Neutrophil (primary cell): ENCODE measurements around the gene CYSLTR2.
"Not testable (repeated sequence)": the region's sequence is repeated elsewhere in the genome, so short reads cannot be mapped to it uniquely, and the experiment has no call there.

ENCODE experiments used
- H3K27ac ChIP-seq: fragments of 200-600 bp; sonication (generic); 2 replicates; pipeline ENCODE4 v1.5.1; 2016; ENCODE audit warnings: mild to moderate bottlenecking, moderate library complexity
- H3K27me3 ChIP-seq: fragments of 200-600 bp; sonication (generic); 2 replicates; pipeline ENCODE4 v1.6.0; 2016; ENCODE audit warnings: mild to moderate bottlenecking
- H3K36me3 ChIP-seq: fragments of 200-600 bp; sonication (generic); 2 replicates; pipeline ENCODE4 v1.5.1; 2017
- H3K4me1 ChIP-seq, 2 experiments: fragments of 200-600 bp in 1 of 2; sonication (generic) in 1 of 2; 1 replicate in 1 of 2; 2 replicates in 1 of 2; pipeline versions ENCODE4 v1.5.1 to v1.6.1; 2013 to 2016; ENCODE audit warnings: low read depth in 1 of 2, low read length in 1 of 2, mild to moderate bottlenecking in 1 of 2, moderate library complexity in 1 of 2; ENCODE audit not compliant: control insufficient read depth in 1 of 2, insufficient read depth in 1 of 2
- H3K4me3 ChIP-seq, 2 experiments: fragments of 200-600 bp in 1 of 2; sonication (generic) in 1 of 2; 1 replicate in 1 of 2; 2 replicates in 1 of 2; pipeline ENCODE4 v1.5.1; 2013 to 2016; ENCODE audit warnings: low read depth in 1 of 2, low read length in 1 of 2, mild to moderate bottlenecking in 1 of 2, moderate library complexity in 1 of 2
- H3K9me3 ChIP-seq: fragments of 200-600 bp; sonication (generic); 2 replicates; pipeline ENCODE4 v1.5.1; 2016
- CTCF ChIP-seq: fragments of 200-600 bp; sonication (generic); IDR thresholded peaks from 2 replicates; pipeline ENCODE4 v1.5.1; 2016; ENCODE audit warnings: antibody characterized with exemption

CYSLTR2 gene

GRCh38 chr13:48661107-48661506 is 7.4 kb downstream of the CYSLTR2 start:
- peak overlapping the region; percentile 86 for H3K27ac ChIP-seq
- H3K4me3 ChIP-seq, result peak overlapping the region in 1 of 2 experiments; percentile 42
- H3K4me1 ChIP-seq, result peaks cover 30 to 36% of the 10 kb centered on the region in 2 experiments
- H3K9me3 ChIP-seq, result no peaks in the 10 kb centered on the region
- TF ChIP-seq CTCF, result no peak
- no peaks in the 10 kb centered on the region for H3K36me3 ChIP-seq
- no peaks in the 10 kb centered on the region for H3K27me3 ChIP-seq

GRCh38 chr13:48662226-48662625 is 8.5 kb downstream of the CYSLTR2 start:
- Histone ChIP-seq H3K4me1 (peaks cover 30 to 36% of the 10 kb centered on the region in 2 experiments), H3K27me3 (no peaks in the 10 kb centered on the region), H3K4me3 (no peak overlapping the region), H3K36me3 (no peaks in the 10 kb centered on the region), H3K27ac (peak overlapping the region; percentile 86), H3K9me3 (no peaks in the 10 kb centered on the region)
- no peak for TF ChIP-seq CTCF

- Histone ChIP-seq H3K4me1 (no peaks in the 10 kb centered on the region), H3K4me3 (no peak overlapping the region), H3K9me3 (no peaks in the 10 kb centered on the region), H3K27ac (no peak overlapping the region), H3K27me3 (no peaks in the 10 kb centered on the region), H3K36me3 (no peaks in the 10 kb centered on the region)
- no peak for TF ChIP-seq CTCF
Measured at GRCh38 chr13:48667136-48667535, 13.4 kb downstream of the CYSLTR2 start.

DNA sequence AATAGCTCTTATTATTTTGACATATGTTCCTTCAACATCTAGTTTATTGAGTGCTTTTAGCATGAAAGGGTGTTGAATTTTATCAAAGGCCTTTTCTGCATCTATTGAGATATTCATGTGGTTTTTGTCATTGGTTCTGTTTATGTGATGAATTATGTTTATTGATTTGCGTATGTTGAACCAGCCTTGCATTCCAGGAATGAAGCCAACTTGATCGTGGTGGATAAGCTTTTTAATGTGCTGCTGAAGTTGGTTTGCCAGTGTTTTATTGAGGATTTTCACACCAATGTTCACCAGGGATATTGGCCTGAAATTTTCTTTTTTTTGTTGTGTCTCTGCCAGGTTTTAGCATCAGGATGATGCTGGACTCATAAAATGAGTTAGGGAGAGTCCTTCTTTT is 17.7 kb downstream of the CYSLTR2 start:
- H3K27ac ChIP-seq, H3K9me3 ChIP-seq, H3K4me1 ChIP-seq, H3K27me3 ChIP-seq, H3K4me3 ChIP-seq, H3K36me3 ChIP-seq: not testable (repeated sequence)

DNA sequence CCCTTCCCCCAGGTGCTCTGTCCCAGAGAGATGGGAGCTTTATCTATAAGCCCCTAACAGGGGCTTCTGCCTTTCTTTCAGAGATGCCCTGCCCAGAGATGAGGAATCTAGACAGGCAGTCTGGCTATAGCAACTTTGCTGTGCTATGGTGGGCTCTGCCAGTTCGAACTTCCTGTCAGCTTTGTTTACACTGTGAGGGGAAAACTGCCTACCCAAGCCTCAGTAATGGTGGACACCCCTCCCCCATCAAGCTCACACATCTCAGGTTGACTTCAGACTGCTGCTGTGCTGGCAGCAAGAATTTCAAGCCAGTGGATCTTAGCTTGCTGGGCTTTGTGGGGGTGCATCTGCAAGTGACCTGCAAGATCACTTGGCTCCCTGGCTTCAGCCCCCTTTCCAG is 21.5 kb downstream of the CYSLTR2 start:
- H3K27me3 ChIP-seq, result no peaks in the 10 kb centered on the region
- peaks cover 26 to 33% of the 10 kb centered on the region in 2 experiments for H3K4me1 ChIP-seq
- no peak for TF ChIP-seq CTCF
- no peaks in the 10 kb centered on the region for H3K36me3 ChIP-seq
- H3K27ac ChIP-seq, result no peak overlapping the region
- no peak overlapping the region for H3K4me3 ChIP-seq
- no peaks in the 10 kb centered on the region for H3K9me3 ChIP-seq

DNA sequence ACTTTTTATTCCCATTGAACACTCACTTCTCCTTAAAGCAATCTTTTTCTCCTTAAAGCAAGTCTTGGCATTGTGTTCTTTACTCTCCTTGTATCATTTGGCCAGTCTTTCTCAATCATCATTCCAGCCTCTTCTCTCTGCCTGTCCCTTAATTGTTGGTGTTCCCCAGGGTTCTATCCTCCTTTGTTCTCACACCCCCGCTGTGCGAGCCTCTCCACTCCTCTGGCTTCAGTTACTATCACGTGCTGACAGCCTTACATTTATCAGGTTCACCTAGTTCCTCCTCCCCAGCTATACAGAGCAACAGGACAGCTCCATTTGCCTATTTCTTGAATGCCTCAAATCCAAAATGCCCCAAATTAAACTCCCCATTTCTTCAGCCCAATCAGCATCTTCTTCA is 24.6 kb downstream of the CYSLTR2 start:
- Histone ChIP-seq H3K9me3 (no peaks in the 10 kb centered on the region), H3K4me1 (peaks cover 49 to 55% of the 10 kb centered on the region in 2 experiments), H3K27me3 (no peaks in the 10 kb centered on the region), H3K27ac (peak overlapping the region; percentile 70), H3K4me3 (peak overlapping the region in 1 of 2 experiments; percentile 48), H3K36me3 (no peaks in the 10 kb centered on the region)
- TF ChIP-seq CTCF, result no peak
